ENCODE data around the gene NAPSA. TPM values are rescaled to one million over a fixed set of nuclear protein-coding genes. Genes with fewer than 3 reads are reported as not detected.

NAPSA gene
- total RNA-seq, 2 donors from 2014 or later = 0.85 to 5.0 TPM

- intact Hi-C loops (cut with DNase I) = loop anchor here (10.0 kb wide), 1 partner anchor 353 kb away; the partner anchor contains the start of genes VRK3 and ZNF473
- DNase-seq (ENCODE audit: low spot score) = no peak
- Histone ChIP-seq H3K9me3 (no peaks in the 10 kb centered on the region), H3K4me1 (replicated peaks) (no peaks in the 10 kb centered on the region), H3K36me3 (peaks cover 7 to 33% of the 10 kb centered on the region in 2 donors), H3K27me3 (replicated peaks; ENCODE audit: insufficient read depth) (no peaks in the 10 kb centered on the region), H3K4me3 (no peak overlapping the region), H3K27ac (no peak overlapping the region)
- 72% methylated on average over 9 of the region's 9 CpGs for WGBS
- TF ChIP-seq POLR2A (IDR thresholded peaks at IDR 0.05) (no peak), CTCF (IDR thresholded peaks at IDR 0.05) (no peak), POLR2AphosphoS5 (IDR thresholded peaks at IDR 0.05) (no peak)
Observed at GRCh38 chr19:50377517-50377916, 12.1 kb upstream of the NAPSA start.

DNA sequence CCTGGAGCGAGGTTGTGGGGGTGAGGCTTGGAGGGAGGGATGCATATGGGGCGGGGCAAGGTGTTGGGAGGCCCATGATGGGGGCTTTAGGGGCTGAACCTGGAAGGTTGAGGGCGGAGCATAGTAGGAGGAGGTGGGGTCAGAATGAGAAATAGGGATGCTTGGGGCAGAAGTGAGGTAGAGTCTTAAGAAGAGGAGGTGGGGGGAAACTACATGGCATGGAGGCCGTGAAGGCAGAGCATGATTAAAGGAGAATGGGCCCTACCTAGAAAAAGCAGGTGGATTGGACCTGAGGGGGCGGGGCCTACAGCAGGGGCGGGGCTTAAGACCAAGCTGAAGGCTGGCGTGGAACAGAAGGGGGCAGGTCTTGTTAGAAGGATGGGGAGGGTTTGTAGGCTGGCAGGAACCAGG lies 11.6 kb upstream of the NAPSA start:
- H3K27me3 ChIP-seq (replicated peaks; ENCODE audit: insufficient read depth) = no peaks in the 10 kb centered on the region
- H3K4me3 ChIP-seq = peak overlapping the region; percentile 61 to 88
- DNase-seq (ENCODE audit: low spot score) = no peak
- no peak for TF ChIP-seq POLR2AphosphoS5 (IDR thresholded peaks at IDR 0.05)
- no peak for TF ChIP-seq POLR2A (IDR thresholded peaks at IDR 0.05)
- no peak for TF ChIP-seq CTCF (IDR thresholded peaks at IDR 0.05)
- H3K9me3 ChIP-seq = no peaks in the 10 kb centered on the region
- intact Hi-C loops (cut with DNase I) = loop anchor here (10.0 kb wide), 1 partner anchor 352 kb away; the partner anchor contains the start of genes VRK3 and ZNF473
- no peaks in the 10 kb centered on the region for H3K4me1 ChIP-seq (replicated peaks)
- WGBS = 42% methylated on average over 7 of the region's 7 CpGs
- peak overlapping the region in 1 of 2 donors; percentile 98 for H3K27ac ChIP-seq
- peaks cover 4 to 33% of the 10 kb centered on the region in 2 donors for H3K36me3 ChIP-seq

GRCh38 chr19:50376166-50377050 lies 11.0 kb upstream of the NAPSA start, which contains the start of gene NR1H2:
Gene NR1H2 (plus strand): TSS chr19:50376457. CDS start chr19:50377606, 1,149 bp downstream.
- Histone ChIP-seq H3K4me3 (peak within 1 kb of the TSS; percentile 61 to 88), H3K36me3 (peaks cover 4 to 33% of the 10 kb centered on the region in 2 donors), H3K27ac (peak within 1 kb of the TSS; percentile 95 to 98), H3K27me3 (replicated peaks; ENCODE audit: insufficient read depth) (no peaks in the 10 kb centered on the region), H3K4me1 (replicated peaks) (no peaks in the 10 kb centered on the region), H3K9me3 (no peaks in the 10 kb centered on the region)
- peak; percentile 73 for TF ChIP-seq POLR2A (IDR thresholded peaks at IDR 0.05)
- TF ChIP-seq POLR2AphosphoS5 (IDR thresholded peaks at IDR 0.05) = peak; percentile 100
- peak in 1 of 4 experiments; percentile 16 for TF ChIP-seq CTCF (IDR thresholded peaks at IDR 0.05)
- WGBS = 1% methylated on average over 67 of the region's 67 CpGs
- peak; percentile 97 for DNase-seq (ENCODE audit: low spot score)
- intact Hi-C loops (cut with DNase I) = loop anchor here (10.0 kb wide), 1 partner anchor 352 kb away; the partner anchor contains the start of genes VRK3 and ZNF473

GRCh38 chr19:50371914-50372475 lies 6.6 kb upstream of the NAPSA start:
- no peak for DNase-seq (ENCODE audit: low spot score)
- Histone ChIP-seq H3K27me3 (replicated peaks; ENCODE audit: insufficient read depth) (no peaks in the 10 kb centered on the region), H3K9me3 (no peaks in the 10 kb centered on the region), H3K27ac (no peak overlapping the region), H3K4me3 (no peak overlapping the region), H3K4me1 (replicated peaks) (no peaks in the 10 kb centered on the region), H3K36me3 (no peaks in the 10 kb centered on the region)
- 83% methylated on average over 10 of the region's 10 CpGs for WGBS
- no peak for TF ChIP-seq POLR2A (IDR thresholded peaks at IDR 0.05)
- TF ChIP-seq POLR2AphosphoS5 (IDR thresholded peaks at IDR 0.05) = no peak
- TF ChIP-seq CTCF (IDR thresholded peaks at IDR 0.05) = no peak
- intact Hi-C loops (cut with DNase I) = loop anchor here (10.0 kb wide), 1 partner anchor 347 kb away; the partner anchor contains the start of genes VRK3 and ZNF473

All from prostate gland (tissue), 2 donors.